Pons (tissue), 1 donor: ENCODE data around the gene MACROD2.

ENCODE experiments used
- DNase-seq: peaks from one replicate; pipeline ENCODE4 v3.0.0-alpha.2; 2016; ENCODE audit warnings: low spot score

Gene MACROD2

DNA sequence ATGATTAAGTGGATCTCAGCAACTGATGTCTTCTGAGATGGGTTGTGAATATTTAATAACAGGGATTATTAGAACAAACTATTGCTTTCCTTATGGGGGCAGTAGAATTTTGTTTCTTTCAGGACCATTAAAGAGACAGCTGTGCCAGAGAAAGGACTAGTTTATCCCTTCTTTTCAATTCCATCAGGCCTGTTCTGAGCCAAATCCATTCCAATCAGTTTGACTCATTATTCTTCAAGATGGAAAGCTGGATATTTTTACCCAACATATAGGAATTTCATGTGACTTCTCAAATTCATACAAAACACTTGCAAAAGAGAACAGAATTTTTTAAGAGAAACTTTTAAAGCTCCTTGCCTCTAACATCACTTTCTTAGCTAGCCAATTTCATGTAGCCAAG, 1064.1 kb downstream of the MACROD2 start:
- no peak for DNase-seq

DNA sequence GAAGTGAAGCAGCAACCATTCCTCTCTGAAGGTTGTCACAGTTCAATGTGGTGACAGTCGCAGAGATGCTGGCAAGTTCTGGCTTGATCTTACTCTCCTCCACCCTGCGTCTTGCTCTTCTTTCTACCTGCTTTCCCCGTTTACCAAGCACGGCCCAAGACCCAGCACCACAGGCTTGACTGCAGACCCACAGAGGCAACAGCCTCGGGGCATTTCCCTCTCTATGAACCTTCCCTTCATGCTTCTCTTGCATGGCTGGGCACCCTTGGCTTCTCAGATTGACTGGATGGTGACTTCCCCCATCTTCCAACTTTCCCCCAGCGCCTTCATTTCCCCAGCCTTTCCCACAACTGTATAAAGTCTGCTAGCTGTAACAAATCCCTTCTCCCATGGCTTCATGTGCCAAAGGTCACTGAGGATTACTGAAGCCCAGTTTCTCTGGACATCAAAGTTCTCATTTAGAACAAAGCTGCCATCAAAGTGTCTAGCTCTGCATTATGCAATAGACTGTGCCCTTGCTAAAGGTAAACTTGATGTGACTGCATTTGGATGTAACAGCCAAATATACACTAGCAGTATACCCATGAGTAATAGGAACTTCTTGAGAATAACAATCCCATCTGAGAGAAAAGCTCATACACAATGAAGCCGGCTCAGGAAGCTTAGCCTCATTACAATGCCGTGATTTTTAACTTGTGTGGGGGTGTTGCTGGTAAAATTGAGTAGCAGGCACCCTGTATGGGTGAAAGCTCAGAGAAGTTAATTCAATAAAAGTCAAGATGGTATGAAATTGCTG, 1065.1 kb downstream of the MACROD2 start:
- DNase-seq, result no peak

DNA sequence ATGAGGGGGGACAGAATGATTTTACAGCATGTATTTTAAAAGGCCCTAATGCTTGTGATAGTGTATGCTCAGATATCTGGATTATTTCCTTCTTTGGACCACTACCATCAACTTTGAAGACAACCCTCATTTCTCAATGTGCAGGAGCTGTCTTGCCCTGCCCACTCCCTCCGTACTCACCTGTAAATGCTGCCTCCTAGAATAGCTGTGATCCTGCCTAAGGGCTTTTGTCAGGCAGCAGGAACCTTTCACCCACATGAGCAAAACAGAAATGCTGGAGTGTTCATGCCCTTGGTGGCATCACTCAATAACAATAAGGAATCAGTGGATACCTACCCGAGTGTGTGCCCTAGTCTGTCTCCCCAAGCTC, 1065.7 kb downstream of the MACROD2 start:
- no peak for DNase-seq

DNA sequence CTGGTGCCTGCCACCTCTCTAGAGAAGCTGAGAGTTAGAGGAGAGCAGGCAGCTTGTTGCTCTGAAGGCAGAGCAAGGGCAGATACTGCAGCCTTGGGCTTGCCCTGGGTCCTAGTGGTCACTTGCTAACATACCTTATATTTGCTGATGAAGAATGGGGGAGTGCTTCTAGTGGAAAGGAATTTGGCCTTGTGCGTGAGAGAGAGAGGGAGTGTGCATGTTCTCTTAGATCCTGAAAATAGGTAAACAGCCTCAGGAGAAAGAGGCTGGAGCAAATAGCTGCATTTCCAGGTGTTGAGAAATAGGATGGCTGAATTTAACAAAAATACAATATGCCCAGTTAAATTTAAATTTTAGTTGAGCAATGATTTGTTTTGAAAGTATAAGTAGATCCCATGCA, 1066.6 kb downstream of the MACROD2 start:
- no peak for DNase-seq

DNA sequence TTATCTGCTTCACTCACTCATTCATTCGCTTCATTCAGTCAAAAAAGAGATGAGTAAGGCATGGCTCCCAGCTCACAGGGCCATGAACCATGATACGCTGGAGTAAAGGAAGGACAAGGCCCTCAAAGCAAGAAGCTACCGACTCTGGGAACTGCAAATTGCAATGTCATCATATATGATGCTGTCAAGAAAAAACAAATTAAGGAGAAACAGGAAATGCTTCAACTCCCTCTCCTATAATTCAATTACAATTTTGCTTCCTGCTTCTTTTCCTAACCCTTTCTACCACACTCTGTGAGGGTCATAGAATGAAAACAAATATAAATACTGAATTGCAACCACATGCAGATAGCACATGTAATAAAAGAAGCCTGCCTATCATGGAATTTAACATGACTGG, 1067.8 kb downstream of the MACROD2 start:
- DNase-seq, result no peak

DNA sequence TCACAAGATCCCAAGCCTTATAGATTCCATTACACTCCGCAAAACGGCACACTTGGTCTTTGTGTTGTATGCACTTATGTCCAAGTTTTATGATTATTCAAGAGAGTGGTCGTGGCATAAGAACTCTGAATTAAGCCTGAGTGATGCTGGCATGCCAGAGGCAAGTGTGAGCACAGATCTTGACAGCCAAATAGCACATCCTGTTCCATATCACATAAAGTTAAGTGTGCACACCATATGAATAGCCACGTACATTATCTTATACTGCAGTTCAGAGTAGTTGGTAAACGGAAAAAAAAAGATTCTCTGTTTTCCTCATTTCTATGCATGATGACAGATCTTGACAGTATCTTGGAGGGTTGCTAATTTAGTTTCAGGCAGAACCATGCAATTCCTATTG, 1069.4 kb downstream of the MACROD2 start:
- DNase-seq, result no peak

DNA sequence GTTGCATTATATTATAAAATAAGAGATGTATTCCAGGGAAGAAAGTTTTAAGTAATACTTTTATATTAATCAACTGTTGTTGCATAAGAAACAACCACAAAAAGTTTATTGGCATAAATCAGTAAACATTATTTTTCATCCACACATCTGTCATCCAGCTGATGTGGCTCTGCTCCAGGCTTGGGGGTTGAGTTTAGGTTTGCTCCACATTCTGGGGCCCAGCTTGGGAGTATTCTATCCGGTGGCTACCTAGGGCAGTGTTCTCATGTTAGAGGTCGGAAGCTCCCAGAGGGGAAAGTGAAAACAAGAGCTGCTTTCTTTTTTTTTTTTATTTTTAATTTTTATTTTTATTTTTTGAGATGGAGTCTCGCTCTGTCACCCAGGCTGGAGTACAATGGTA, 1070.5 kb downstream of the MACROD2 start:
- no peak for DNase-seq

DNA sequence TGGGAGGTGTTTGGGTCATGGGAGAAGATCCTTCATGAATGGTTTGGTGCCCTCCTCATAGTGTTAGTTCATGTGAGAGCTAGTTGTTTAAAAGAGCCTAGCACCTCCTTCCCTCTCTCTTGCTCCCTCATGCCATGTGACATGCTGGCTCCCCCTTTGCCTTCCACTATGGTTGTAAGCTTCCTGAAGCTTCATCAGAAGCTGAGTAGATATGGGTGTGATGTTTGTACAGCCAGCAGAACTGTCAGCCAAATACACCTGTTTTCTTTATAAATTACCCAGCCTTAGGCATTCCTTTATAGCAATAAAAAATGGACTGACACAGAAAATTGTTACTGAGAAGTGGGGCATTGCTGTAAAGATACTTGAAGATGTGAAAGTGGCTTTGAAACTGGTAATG, 1073.2 kb downstream of the MACROD2 start:
- no peak for DNase-seq

DNA sequence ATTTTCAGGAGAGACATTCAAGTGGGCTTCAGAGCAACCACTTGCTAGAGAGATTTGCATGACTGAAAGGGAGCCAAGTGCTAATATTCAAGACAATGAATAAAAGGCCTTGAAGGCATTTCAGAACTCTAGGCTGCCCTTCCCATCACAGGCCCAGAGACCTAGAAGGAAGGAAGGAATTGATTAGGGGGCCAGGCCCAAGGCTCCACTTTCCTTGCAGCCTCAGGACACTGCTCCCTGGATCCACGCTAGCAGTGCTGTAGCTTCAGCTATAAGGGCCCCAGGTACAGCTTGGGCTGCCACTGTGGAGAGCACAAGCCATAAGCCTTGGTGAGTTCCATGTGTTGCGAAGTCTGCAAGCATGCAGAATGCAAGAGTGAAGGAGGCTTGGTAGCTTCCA, 1074.0 kb downstream of the MACROD2 start:
- DNase-seq, result no peak

DNA sequence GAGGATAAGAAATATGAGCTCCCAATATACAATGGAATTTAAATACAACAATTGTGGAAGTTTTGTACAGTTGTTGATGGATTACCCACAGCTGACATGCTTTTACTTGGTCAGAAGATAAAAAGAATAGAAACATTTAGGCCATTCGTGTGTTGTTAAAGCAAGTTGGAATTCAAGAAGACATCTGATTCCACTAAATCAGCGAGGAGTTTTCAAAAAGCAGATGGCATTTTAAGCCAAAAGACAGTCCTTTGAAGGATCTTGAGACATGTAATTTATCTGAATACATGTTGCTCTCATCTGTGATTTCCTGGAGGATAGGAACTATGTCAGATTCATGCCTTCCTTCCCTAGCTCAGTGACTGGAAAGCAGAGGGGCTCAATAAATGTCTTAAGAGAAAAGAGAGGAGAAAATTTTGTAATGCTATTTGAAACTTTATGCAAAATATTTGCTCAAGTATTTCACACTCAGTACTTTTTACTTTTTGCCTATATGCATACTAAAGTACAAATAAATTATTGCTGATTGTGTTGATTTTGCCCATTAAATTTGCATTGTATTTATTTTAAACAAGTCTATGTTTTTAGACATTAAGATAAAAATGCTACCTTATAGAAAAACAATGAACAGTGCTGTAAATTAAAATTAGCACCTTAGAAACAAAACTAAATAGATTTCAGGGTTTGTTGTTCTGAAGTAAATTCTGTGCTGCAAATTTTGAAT, 1075.9 kb downstream of the MACROD2 start:
- DNase-seq, result no peak

DNA sequence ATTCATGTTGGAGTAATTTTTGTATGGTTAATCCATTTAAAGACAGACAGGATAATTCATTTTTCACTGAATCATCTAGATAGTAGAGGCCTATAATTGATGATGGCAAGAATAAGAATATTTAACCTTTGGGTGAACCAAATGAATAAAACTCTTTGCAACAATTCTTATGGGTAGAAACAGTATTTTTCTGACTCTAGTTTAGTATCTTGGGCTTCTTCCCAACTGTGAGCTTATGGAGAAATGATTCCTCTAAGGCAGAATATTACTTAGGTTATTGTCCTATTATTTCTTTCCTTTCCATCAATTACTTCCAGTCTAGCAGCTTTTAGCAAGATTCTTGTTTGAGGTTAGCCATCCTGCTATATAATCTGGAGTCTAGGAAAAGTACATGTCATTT, 1077.0 kb downstream of the MACROD2 start:
- no peak for DNase-seq

DNA sequence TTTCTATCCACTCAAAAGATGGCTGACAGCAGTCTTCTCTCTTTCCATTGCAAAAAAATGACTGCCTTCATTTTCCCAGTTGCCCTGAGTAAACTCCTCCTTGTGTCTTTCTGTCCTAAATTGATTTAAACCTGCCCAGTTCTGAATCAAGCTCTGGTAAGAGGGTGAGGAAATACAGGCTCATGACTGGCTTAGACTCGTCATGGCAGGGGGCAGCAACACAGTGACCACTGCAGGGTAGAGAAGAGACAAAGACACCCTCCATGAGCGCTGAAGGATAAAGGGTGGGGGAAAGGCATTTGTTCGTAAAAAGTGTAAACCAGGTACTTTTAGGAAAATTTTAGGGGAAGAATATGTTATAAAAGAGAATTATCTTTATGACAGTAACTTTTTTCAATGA, 1080.3 kb downstream of the MACROD2 start:
- no peak for DNase-seq

DNA sequence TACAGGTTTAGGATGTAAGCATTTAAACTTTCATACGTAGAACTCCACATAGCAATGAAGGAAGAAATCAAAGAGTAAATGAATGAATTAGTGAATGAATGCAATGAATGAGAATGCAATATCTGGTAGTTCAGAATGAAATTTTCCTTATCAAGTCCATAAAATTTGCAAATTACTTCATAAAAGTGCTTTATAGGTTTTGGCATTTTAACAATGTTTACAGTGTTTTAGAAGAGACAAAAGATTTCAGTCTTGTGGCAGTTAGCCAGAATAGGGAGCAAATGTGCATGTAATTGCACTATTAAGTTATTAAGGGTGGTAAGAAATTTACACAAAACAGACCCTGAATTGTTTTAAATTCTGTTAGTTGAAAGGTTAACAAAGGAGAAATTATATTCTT, 1081.5 kb downstream of the MACROD2 start:
- no peak for DNase-seq

DNA sequence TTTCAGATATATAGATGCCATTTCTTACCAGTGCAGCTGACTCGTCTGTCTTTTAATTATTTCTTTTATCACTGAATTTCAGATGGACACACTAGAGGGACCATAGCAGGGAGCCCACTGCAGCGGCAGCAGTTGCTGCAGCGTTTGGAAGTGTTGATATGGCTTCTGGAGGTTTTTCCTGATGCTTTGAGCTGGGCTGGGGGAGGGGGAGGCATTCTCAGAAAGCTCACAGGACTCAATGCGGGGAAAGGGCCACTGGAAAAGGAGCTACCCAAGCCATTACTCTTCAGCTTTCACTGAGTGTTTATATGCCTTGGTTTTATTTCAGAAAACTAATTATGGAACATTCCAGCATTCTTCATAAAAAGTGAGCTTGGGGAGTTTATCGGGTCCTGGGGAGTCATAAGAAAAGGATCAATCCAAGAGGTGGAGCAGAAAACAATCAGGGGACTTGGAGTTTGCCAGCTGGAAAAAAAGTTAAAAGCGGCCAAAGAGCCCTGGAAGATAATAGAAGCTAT, 1082.5 kb downstream of the MACROD2 start:
- no peak for DNase-seq

DNA sequence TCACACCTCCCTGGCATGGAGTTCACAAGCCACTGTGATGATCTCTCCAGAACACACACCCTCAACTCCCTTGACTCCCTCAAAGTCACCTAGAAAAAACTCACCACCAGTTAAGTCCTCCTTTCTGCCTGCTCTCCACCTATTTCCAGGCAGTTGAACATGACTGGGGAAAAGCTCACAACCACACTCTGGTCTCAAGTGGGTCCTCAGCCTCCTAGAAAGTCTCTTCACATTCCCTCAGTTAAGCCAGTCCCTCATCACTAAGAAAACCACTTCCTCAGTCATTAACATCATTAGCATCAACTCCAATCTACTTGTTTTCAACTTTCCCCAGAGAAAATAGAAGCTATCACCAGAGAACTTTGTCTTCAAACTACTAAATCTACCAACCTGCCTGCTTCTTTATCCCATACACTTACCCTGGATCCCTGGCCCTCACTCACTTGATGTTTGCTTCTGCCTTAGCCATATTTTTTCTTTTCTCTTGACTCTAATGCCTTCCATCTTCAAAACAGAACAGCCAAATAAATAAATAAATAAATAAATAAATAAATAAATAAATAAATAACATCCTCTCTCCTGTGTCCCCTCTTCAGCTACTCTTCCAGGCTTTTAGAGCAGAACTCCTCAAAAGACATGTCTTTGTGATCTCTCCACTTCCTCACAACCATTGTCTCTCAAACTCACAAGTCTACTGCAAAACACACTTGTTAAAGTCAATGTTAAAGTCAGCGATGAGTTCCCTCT, 1084.5 kb downstream of the MACROD2 start:
- DNase-seq, result no peak

DNA sequence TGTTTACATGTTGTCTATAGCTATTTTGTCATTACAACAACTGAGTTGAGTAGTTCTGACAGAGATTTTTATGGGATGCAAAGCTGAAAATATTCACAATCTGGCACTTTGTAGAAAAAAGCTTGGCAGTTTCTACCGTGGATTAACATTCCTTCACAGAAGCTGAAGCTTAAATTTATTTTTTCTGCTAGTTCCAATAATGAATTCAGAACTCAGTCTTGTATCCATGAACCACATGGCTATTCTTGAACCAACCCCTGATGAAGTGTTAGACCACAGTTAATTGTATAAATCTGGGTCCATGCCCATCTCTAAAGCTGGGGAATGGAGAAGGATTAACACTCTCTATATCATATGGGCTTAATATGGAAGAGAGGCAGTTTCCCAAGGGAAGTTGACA, 1085.9 kb downstream of the MACROD2 start:
- no peak for DNase-seq

DNA sequence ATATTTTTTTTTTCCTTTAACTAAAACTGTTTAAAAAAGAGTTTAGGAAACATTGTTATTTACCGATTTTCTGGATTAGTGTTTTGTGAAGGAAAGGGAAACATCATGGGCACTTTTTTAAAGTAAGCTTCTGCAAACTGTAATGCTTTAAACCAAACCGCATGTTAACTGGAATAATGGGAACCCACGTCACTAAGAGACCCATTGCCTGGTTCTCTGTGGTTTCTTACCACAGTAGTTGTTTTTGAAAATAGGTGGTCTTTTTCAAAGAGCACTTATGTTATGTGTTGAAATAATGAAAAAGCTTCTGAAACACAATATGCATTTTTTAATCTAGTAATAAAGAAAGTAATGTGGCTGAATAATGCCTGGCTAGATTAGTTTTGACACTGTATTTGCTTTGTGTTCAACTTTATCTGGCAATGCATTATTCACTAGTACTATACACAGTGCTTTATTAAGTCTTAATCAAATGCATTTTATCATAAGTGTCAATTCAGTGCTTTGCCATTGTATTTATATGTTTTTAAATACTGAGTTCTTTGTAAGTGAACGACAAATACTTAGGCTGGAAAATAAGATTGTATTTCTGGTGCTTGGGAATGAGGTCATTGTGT, 1096.2 kb downstream of the MACROD2 start:
- DNase-seq, result no peak

DNA sequence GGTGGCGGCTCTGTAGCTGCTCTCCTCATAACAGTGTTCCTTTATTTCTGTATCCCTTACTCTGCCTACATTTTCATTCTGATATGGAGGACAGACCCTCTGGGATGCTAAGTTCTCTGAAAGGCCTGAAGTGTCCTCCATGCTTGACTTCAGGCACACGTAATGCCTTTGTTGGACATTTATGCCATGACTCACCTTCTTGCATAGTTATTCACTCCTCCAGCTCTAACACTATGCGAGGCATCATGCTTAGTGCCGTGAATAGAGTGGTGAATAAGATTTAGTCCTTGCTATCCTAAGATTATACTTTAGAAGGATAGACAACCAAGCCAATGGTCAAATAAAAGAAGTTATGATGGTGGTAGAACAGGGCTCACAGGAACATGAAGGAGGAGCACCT, 1103.0 kb downstream of the MACROD2 start:
- no peak for DNase-seq

DNA sequence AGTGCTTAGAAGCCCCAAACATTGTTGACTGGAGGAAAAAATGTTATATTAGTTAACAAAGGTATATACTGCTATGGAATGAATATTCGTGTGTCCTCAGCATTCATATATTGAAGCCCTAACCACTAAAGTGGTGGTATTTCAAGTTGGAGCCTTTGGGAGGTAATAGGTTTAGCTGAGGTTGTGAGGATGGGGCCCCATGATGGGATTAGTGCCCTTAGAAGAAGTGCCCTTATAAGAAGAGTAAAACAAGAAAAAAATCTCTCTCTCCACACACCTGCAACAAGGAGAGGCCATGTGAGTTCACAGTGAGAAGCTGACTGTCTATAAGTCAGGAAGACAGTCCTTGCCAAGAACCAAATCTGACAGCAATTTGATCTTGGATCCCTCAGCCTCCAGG, 1103.8 kb downstream of the MACROD2 start:
- no peak for DNase-seq

DNA sequence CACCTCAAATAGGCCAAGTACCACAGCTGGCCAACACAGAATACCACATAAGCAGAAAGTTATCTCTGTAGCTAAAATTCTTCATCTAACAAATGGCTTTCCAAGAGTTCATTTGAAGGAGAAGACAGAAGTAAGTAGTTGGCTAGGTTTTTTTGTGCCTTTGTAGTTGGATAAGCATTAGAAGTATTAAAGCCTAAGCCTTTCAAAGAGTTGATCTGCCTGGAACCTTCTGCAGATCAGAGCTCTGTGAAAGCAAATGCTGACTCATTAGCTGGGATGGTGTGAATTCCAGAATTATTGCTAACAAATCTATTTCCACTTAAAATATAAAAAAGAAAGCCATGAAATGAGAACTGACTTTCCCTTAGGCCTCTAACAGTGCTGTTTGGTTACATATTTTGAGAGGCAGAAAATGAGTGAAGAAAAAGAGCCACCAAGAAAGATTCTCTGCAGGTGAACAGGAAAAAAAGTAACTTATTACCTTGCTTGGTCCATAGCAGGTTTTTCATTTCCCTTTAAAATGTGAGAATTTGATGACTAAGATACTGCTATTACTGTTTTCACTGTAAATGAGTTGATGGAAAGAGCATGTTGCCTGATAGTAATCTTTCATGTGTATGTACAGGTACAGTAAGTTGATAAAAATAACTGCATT, 1105.3 kb downstream of the MACROD2 start:
- DNase-seq, result no peak

DNA sequence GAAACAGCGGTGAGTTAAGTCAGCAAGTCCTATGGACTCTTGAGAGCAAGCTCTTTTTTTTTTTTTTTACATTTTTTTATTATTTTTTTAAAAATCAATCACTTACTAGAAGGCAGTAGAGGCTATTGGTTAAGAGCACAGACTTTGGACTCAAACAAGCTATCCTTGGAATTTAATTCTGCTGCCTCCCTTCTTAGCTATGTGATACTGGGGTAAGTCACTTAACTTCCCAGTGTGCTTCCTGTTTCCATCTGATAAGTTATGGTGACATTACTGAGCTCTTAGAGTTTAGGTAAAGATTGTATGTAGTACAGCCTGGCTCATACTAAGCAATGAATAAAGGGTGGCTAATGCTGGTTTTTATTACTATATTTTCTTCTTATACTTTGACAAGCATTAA, 1112.6 kb downstream of the MACROD2 start:
- DNase-seq, result no peak

DNA sequence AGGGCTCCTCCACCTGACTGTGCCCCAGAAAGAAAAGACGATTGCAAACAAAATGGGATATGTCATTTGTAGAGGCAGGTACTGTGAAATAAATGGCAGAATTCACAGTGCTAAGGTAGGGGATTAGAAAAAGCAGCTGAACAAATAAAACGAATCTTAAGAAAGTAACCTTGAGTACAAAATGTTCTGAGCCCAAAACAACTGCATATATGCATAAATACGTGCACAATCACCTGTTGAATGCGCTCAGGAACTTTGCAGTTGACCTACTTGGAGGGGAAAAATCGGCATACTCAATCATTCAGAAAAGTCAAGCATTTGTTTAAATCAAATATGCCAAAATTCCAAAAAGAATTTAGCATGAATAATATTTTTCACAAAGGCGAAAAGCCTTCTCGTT, 1114.2 kb downstream of the MACROD2 start:
- DNase-seq, result no peak
